Keratinocyte (primary cell): ENCODE data around the gene ARHGAP8. TPM values are rescaled to one million over a fixed set of nuclear protein-coding genes. Genes with fewer than 3 reads are reported as not detected.

ENCODE experiments used
- DNase-seq: peaks from one replicate; pipeline ENCODE4 v3.0.0-alpha.2; 2011; ENCODE audit warnings: low read depth, missing footprints, low spot score
- FAIRE-seq: peaks from 2 replicates; lab custom pipeline; 2011; peaks lifted over from hg19 to GRCh38; lab: Jason Lieb, UNC
- H2AFZ ChIP-seq: 2 replicates; pipeline ENCODE4 v1.6.0; 2012; ENCODE audit warnings: low read length, control low read depth, inconsistent platforms; ENCODE audit not compliant: control insufficient read depth
- H3K27ac ChIP-seq: 2 replicates; pipeline ENCODE4 v1.5.1; 2011; ENCODE audit warnings: low read length; ENCODE audit not compliant: control insufficient read depth, insufficient read depth
- H3K27me3 ChIP-seq: 3 replicates; pipeline ENCODE4 v1.6.0; 2011; ENCODE audit warnings: low read length; ENCODE audit not compliant: control insufficient read depth, insufficient read depth; ENCODE audit errors: extremely low read depth
- H3K36me3 ChIP-seq, 2 experiments: 2 replicates in 1 of 2; 3 replicates in 1 of 2; pipeline ENCODE4 v1.5.1; 2011; ENCODE audit warnings: low read length in 2 of 2, mild to moderate bottlenecking in 1 of 2; ENCODE audit not compliant: control insufficient read depth in 2 of 2, insufficient read depth in 2 of 2; ENCODE audit errors: extremely low read depth in 1 of 2
- H3K4me1 ChIP-seq: 3 replicates; pipeline ENCODE4 v1.5.1; 2011; ENCODE audit warnings: low read length; ENCODE audit not compliant: control insufficient read depth, insufficient read depth; ENCODE audit errors: extremely low read depth
- H3K4me2 ChIP-seq: 3 replicates; pipeline ENCODE4 v1.6.0; 2011; ENCODE audit warnings: low read depth, low read length; ENCODE audit not compliant: control insufficient read depth, insufficient read depth; ENCODE audit errors: extremely low read depth
- H3K4me3 ChIP-seq, 3 experiments: fragments of 200-600 bp in 1 of 3; sonication (generic) in 1 of 3; 2 replicates in 2 of 3; 3 replicates in 1 of 3; pipeline ENCODE4 v1.5.1; 2011 to 2016; ENCODE audit warnings: low read length in 3 of 3, mild to moderate bottlenecking in 3 of 3, control low read depth in 2 of 3, inconsistent platforms in 1 of 3, low read depth in 1 of 3, mixed read lengths in 1 of 3, mixed run types in 1 of 3, moderate library complexity in 1 of 3; ENCODE audit not compliant: control insufficient read depth in 2 of 3, insufficient read depth in 2 of 3; ENCODE audit errors: extremely low read depth in 1 of 3
- H3K79me2 ChIP-seq: 2 replicates; pipeline ENCODE4 v1.6.0; 2012; ENCODE audit warnings: low read length; ENCODE audit not compliant: control insufficient read depth, insufficient read depth
- H3K9ac ChIP-seq: 3 replicates; pipeline ENCODE4 v1.6.0; 2011; ENCODE audit warnings: low read length; ENCODE audit not compliant: control insufficient read depth, insufficient read depth; ENCODE audit errors: extremely low read depth
- H3K9me1 ChIP-seq: 3 replicates; pipeline ENCODE4 v1.6.0; 2011; ENCODE audit warnings: low read length; ENCODE audit not compliant: control insufficient read depth, insufficient read depth; ENCODE audit errors: extremely low read depth
- H3K9me3 ChIP-seq: 2 replicates; pipeline ENCODE4 v1.5.1; 2012; ENCODE audit warnings: low read depth, low read length; ENCODE audit not compliant: control insufficient read depth
- H4K20me1 ChIP-seq: 3 replicates; pipeline ENCODE4 v1.6.0; 2011; ENCODE audit warnings: low read length; ENCODE audit not compliant: control insufficient read depth, insufficient read depth; ENCODE audit errors: extremely low read depth
- EZH2 ChIP-seq: IDR thresholded peaks from one replicate; pipeline ENCODE4 v1.6.1; 2012; ENCODE audit warnings: inconsistent platforms, mild to moderate bottlenecking, low read length, moderate library complexity
- dilution Hi-C: fragments of 300-500 bp; cut with MboI; formaldehyde crosslinking; loops from one replicate; pipeline ENCODE4 v1.7.0; 2020; ENCODE audit warnings: low sequenced_read_pairs; ENCODE audit not compliant: extremely low pct_ligation_motif_present
- polyA plus RNA-seq, 5 experiments: library from polyadenylated mRNA; depleted of rRNA in 3 of 5; stranded (reverse) in 3 of 5; stranded (forward) in 1 of 5; unstranded in 1 of 5; fragments of >200 nt; gene quantifications; 1 replicate in 1 of 5; 2 replicates in 3 of 5; 3 replicates in 1 of 5; pipeline versions ENCODE4 v1.2.1 to v1.2.3, GENCODE V29; 2011 to 2012; ENCODE audit warnings: missing spikeins in 2 of 5, low read depth in 1 of 5, low replicate concordance in 1 of 5
- TF ChIP-seq, protein P1 (sequence below), 3 experiments: IDR thresholded peaks in 1 of 3; conservative IDR thresholded peaks in 1 of 3; optimal IDR thresholded peaks in 1 of 3; 2 replicates in 2 of 3; 3 replicates in 1 of 3; pipeline versions ENCODE3 to v1.5.1; 2011; ENCODE audit warnings: low read length in 3 of 3, mild to moderate bottlenecking in 3 of 3, moderate library complexity in 2 of 3, control low read depth in 1 of 3, inconsistent platforms in 1 of 3; ENCODE audit not compliant: insufficient read depth in 2 of 3; ENCODE audit errors: extremely low read depth in 1 of 3

The ARHGAP8 gene
- polyA plus RNA-seq, 1 donor (not counting 4 experiments of a cell fraction or from before 2014, with no cell fraction given) = 21.3 TPM

DNA sequence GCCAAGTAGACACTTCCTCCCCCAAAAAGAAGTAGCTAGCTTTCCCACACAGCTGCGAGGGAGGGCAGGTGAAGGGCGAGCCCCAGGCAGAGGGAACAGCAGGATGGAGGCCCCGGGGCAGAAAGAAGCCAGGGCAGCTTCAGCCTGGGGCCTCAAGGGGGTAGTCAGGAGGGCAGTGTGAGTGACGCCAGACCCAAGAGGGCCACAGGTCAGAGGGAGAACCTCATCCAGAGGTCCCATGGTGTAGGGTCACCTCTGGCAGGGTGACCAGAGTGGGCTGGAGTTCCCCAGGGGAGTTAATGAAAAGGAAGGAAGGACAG is 41.2 kb upstream of the ARHGAP8 start:
- no peak overlapping the region for H3K27ac ChIP-seq
- H2AFZ ChIP-seq = no peak overlapping the region
- no peak for TF ChIP-seq EZH2
- TF ChIP-seq, protein P1, sequence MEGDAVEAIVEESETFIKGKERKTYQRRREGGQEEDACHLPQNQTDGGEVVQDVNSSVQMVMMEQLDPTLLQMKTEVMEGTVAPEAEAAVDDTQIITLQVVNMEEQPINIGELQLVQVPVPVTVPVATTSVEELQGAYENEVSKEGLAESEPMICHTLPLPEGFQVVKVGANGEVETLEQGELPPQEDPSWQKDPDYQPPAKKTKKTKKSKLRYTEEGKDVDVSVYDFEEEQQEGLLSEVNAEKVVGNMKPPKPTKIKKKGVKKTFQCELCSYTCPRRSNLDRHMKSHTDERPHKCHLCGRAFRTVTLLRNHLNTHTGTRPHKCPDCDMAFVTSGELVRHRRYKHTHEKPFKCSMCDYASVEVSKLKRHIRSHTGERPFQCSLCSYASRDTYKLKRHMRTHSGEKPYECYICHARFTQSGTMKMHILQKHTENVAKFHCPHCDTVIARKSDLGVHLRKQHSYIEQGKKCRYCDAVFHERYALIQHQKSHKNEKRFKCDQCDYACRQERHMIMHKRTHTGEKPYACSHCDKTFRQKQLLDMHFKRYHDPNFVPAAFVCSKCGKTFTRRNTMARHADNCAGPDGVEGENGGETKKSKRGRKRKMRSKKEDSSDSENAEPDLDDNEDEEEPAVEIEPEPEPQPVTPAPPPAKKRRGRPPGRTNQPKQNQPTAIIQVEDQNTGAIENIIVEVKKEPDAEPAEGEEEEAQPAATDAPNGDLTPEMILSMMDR (optimal IDR thresholded peaks at IDR 0.05 in 1 of 3, IDR thresholded peaks at IDR 0.05 in 1 of 3, conservative IDR thresholded peaks at IDR 0.05 in 1 of 3; ENCODE audit: extremely low read depth in 1 of 3, insufficient read depth in 2 of 3, low read length in 3 of 3) = no peak
- no peak overlapping the region for H3K4me2 ChIP-seq
- H3K9me3 ChIP-seq = no peaks in the 10 kb centered on the region
- H3K79me2 ChIP-seq = peaks cover 22% of the 10 kb centered on the region
- no peak overlapping the region for H3K9ac ChIP-seq
- DNase-seq (no peak), FAIRE-seq (no peak)
- dilution Hi-C loops = no loop called here
- no peaks in the 10 kb centered on the region for H3K9me1 ChIP-seq
- no peaks in the 10 kb centered on the region for H3K27me3 ChIP-seq
- no peak overlapping the region for H3K4me3 ChIP-seq
- H3K36me3 ChIP-seq = peaks cover 4 to 5% of the 10 kb centered on the region in 2 experiments
- peaks cover 18% of the 10 kb centered on the region for H3K4me1 ChIP-seq
- H4K20me1 ChIP-seq = peaks cover 9% of the 10 kb centered on the region

DNA sequence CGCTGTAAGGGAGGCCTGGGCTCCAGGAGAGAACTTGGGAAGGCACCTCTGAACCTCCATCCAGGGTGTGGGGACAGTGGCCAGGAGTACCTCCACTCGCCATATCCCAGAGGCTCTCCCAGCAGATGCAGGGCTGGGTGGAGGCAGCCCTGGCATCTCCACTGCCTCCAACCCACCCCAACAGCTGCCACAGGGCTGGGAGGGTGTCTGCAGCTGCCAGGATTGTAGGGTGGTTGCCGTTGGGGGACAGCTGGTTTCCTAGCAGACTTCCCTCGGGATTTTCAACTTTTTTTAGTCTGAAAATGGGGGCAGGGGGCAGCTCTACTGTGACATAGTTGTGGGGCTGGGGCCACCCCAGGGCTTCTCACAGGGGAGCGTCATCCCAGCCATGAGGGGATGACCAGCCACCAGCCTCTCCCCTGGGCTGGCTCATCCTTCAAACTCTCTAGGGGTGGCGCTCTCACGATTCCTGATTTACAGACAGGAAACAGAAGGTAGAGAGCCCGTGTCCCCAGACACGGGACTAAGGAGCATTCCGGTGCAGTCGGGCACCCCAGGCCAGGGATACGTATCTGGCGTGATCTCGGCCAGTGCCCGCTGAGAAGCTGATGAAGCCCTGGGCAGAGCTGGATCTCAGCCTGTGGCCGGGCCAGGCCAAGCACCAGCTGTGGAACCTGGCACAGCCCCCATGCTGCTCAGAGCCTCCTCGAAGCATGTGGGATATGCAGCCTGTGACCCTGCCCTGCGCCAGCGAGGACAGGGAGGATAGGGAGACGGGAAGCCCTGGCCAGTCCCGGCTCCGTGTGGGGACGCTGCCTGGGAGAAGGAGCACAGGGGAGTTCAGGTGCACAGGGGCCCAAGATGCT is 40.5 kb upstream of the ARHGAP8 start:
- DNase-seq (no peak), FAIRE-seq (no peak)
- Histone ChIP-seq H3K4me2 (no peak overlapping the region), H3K27ac (no peak overlapping the region), H3K4me3 (no peak overlapping the region), H3K36me3 (peaks cover 4 to 5% of the 10 kb centered on the region in 2 experiments), H3K27me3 (no peaks in the 10 kb centered on the region), H3K9ac (no peak overlapping the region), H4K20me1 (peaks cover 9% of the 10 kb centered on the region), H3K9me3 (no peaks in the 10 kb centered on the region), H3K9me1 (no peaks in the 10 kb centered on the region), H3K79me2 (peaks cover 18% of the 10 kb centered on the region), H3K4me1 (peaks cover 18% of the 10 kb centered on the region), H2AFZ (no peak overlapping the region)
- dilution Hi-C loops = no loop called here
- no peak for TF ChIP-seq EZH2
- TF ChIP-seq, protein P1 (optimal IDR thresholded peaks at IDR 0.05 in 1 of 3, IDR thresholded peaks at IDR 0.05 in 1 of 3, conservative IDR thresholded peaks at IDR 0.05 in 1 of 3; ENCODE audit: extremely low read depth in 1 of 3, insufficient read depth in 2 of 3, low read length in 3 of 3) = no peak
